IMR-90 (cell line): Measurements from ENCODE around the gene TCFL5. TPM values are rescaled to one million over a fixed set of nuclear protein-coding genes. Genes with fewer than 3 reads are reported as not detected.

ENCODE experiments used
- ATAC-seq: fragments of 200-7000 bp; cut with Tn5 transposase; 2 replicates; pipeline ENCODE4 v1.9.1; 2020; ENCODE audit warnings: low read depth, mild to moderate bottlenecking, moderate library complexity
- BruUV-seq: library from RNA; stranded (reverse); fragments of 400-500 nt; replicated peaks from 2 replicates; lab custom pipeline; 2021; lab: Mats Ljungman, UMichigan
- CTCF ChIA-PET: fragments of 300-600 bp; formaldehyde crosslinking; extraction: SDS; loops from one replicate; lab custom pipeline; 2021; ENCODE audit warnings: antibody characterized with exemption; lab: Yijun Ruan, JAX
- POLR2A ChIA-PET: fragments of 300-600 bp; sonication (Branson Sonifier 250); formaldehyde crosslinking; loops from one replicate; lab custom pipeline; 2022; ENCODE audit warnings: antibody characterized with exemption; ENCODE audit not compliant: unreplicated experiment; lab: Charles Lee
- DNase-seq: peaks from one replicate; pipeline ENCODE4 v3.0.0; 2013
- H2AFZ ChIP-seq: replicated peaks from 2 replicates; pipeline ENCODE3; 2013; ENCODE audit warnings: low read length, mild to moderate bottlenecking; ENCODE audit not compliant: poor library complexity
- H2AK5ac ChIP-seq: 2 replicates; pipeline ENCODE4 v1.6.1; 2013; ENCODE audit warnings: low read depth, low read length, inconsistent platforms
- H2AK9ac ChIP-seq: replicated peaks from 2 replicates; pipeline ENCODE3; 2013; ENCODE audit warnings: mild to moderate bottlenecking, low read depth, low read length, moderate library complexity; ENCODE audit not compliant: poor library complexity
- H2BK120ac ChIP-seq: 2 replicates; pipeline ENCODE4 v1.6.1; 2013; ENCODE audit warnings: low read depth, low read length, inconsistent platforms
- H2BK15ac ChIP-seq: 3 replicates; pipeline ENCODE4 v1.6.1; 2013; ENCODE audit warnings: low read depth, low read length, inconsistent platforms
- H2BK20ac ChIP-seq: 2 replicates; pipeline ENCODE4 v1.6.1; 2013; ENCODE audit warnings: low read depth, mild to moderate bottlenecking, inconsistent platforms, low read length, moderate library complexity
- H2BK5ac ChIP-seq: 2 replicates; pipeline ENCODE4 v1.6.1; 2013; ENCODE audit warnings: mild to moderate bottlenecking, low read depth, low read length, inconsistent platforms; ENCODE audit not compliant: poor library complexity, severe bottlenecking
- H3K14ac ChIP-seq: replicated peaks from 2 replicates; pipeline ENCODE4 v1.6.1; 2013; ENCODE audit warnings: low read depth, low read length, inconsistent platforms
- H3K18ac ChIP-seq: 2 replicates; pipeline ENCODE4 v1.6.1; 2013; ENCODE audit warnings: low read depth, low read length, control low read depth
- H3K23ac ChIP-seq: 2 replicates; pipeline ENCODE4 v1.6.1; 2013; ENCODE audit warnings: low read depth, low read length, inconsistent platforms
- H3K27ac ChIP-seq: 2 replicates; pipeline ENCODE4 v1.5.1; 2013; ENCODE audit warnings: mild to moderate bottlenecking, control low read depth, low read length; ENCODE audit not compliant: insufficient read depth
- H3K27me3 ChIP-seq: 2 replicates; pipeline ENCODE4 v1.6.1; 2013; ENCODE audit warnings: low read length; ENCODE audit not compliant: control insufficient read depth, insufficient read depth
- H3K36me3 ChIP-seq: 2 replicates; pipeline ENCODE4 v1.6.1; 2013; ENCODE audit warnings: low read length, mixed read lengths; ENCODE audit not compliant: control insufficient read depth, insufficient read depth
- H3K4ac ChIP-seq: 2 replicates; pipeline ENCODE4 v1.6.1; 2013; ENCODE audit warnings: low read depth, low read length, inconsistent platforms
- H3K4me1 ChIP-seq: 2 replicates; pipeline ENCODE4 v1.6.1; 2013; ENCODE audit warnings: low read length, mixed read lengths; ENCODE audit not compliant: control insufficient read depth, insufficient read depth
- H3K4me2 ChIP-seq: 2 replicates; pipeline ENCODE4 v1.6.1; 2013; ENCODE audit warnings: low read depth, mild to moderate bottlenecking, control low read depth, low read length, moderate library complexity
- H3K4me3 ChIP-seq: 2 replicates; pipeline ENCODE4 v1.5.1; 2013; ENCODE audit warnings: low read depth, mild to moderate bottlenecking, control low read depth, low read length, moderate library complexity; ENCODE audit not compliant: insufficient read depth
- H3K56ac ChIP-seq: 2 replicates; pipeline ENCODE4 v1.6.1; 2013; ENCODE audit warnings: low read length, inconsistent platforms; ENCODE audit not compliant: insufficient read depth; ENCODE audit errors: extremely low read depth
- H3K79me1 ChIP-seq, 2 experiments: 2 replicates each; pipeline ENCODE4 v1.6.1; 2013; ENCODE audit warnings: low read length in 2 of 2, inconsistent platforms in 1 of 2, low read depth in 1 of 2
- H3K9ac ChIP-seq: 2 replicates; pipeline ENCODE4 v1.6.1; 2013; ENCODE audit warnings: low read depth, low read length, control low read depth
- H3K9me1 ChIP-seq: 2 replicates; pipeline ENCODE4 v1.6.1; 2013; ENCODE audit warnings: low read length, inconsistent platforms; ENCODE audit not compliant: insufficient read depth
- H3K9me3 ChIP-seq: 2 replicates; pipeline ENCODE4 v1.6.1; 2013; ENCODE audit warnings: low read length; ENCODE audit not compliant: control insufficient read depth, insufficient read depth
- H4K20me1 ChIP-seq: 2 replicates; pipeline ENCODE4 v1.6.1; 2013; ENCODE audit warnings: low read length, inconsistent platforms; ENCODE audit not compliant: insufficient read depth
- H4K5ac ChIP-seq: 2 replicates; pipeline ENCODE4 v1.6.1; 2013; ENCODE audit warnings: mild to moderate bottlenecking, low read depth, low read length, control low read depth
- H4K8ac ChIP-seq, 2 experiments: 2 replicates each; pipeline ENCODE4 v1.6.1; 2013; ENCODE audit warnings: low read depth in 2 of 2, low read length in 2 of 2, control low read depth in 1 of 2, inconsistent platforms in 1 of 2
- H4K91ac ChIP-seq: 2 replicates; pipeline ENCODE4 v1.6.1; 2013; ENCODE audit warnings: low read depth, low read length, inconsistent platforms; ENCODE audit not compliant: insufficient read depth
- BHLHE40 ChIP-seq: fragments of 150-350 bp; IDR thresholded peaks from 2 replicates; pipeline ENCODE4 v1.6.1; 2016; ENCODE audit warnings: mild to moderate bottlenecking, low read depth, low read length
- CEBPB ChIP-seq: IDR thresholded peaks from 2 replicates; pipeline ENCODE4 v1.6.1; 2012; ENCODE audit warnings: low read depth, low read length, improper control_type of control experiment
- CHD1 ChIP-seq: IDR thresholded peaks from 2 replicates; pipeline ENCODE4 v1.6.1; 2012; ENCODE audit warnings: low read depth, low read length, improper control_type of control experiment
- CTCF ChIP-seq: conservative IDR thresholded peaks from 2 replicates; pipeline ENCODE4 v1.5.1; 2012; ENCODE audit warnings: mild to moderate bottlenecking, low read depth, low read length, improper control_type of control experiment
- ELK1 ChIP-seq: fragments of 150-350 bp; IDR thresholded peaks from 2 replicates; pipeline ENCODE4 v1.6.1; 2016; ENCODE audit warnings: low read depth, mild to moderate bottlenecking, low read length, moderate library complexity, borderline replicate concordance
- MAFK ChIP-seq: IDR thresholded peaks from 2 replicates; pipeline ENCODE4 v1.6.1; 2012; ENCODE audit warnings: low read depth, low read length, improper control_type of control experiment
- MAZ ChIP-seq: IDR thresholded peaks from 2 replicates; pipeline ENCODE4 v1.6.1; 2012; ENCODE audit warnings: low read depth, mild to moderate bottlenecking, low read length, improper control_type of control experiment, moderate library complexity, borderline replicate concordance
- MXI1 ChIP-seq: IDR thresholded peaks from 2 replicates; pipeline ENCODE4 v1.6.1; 2012; ENCODE audit warnings: low read depth, mild to moderate bottlenecking, low read length, moderate library complexity, borderline replicate concordance
- NFE2L2 ChIP-seq: fragments of 150-350 bp; IDR thresholded peaks from 2 replicates; pipeline ENCODE4 v1.6.1; 2016; ENCODE audit warnings: low read depth, mild to moderate bottlenecking, low read length
- POLR2A ChIP-seq: IDR thresholded peaks from 2 replicates; pipeline ENCODE4 v1.6.1; 2012; ENCODE audit warnings: mild to moderate bottlenecking, low read depth, low read length
- RAD21 ChIP-seq: IDR thresholded peaks from 2 replicates; pipeline ENCODE4 v1.6.1; 2012; ENCODE audit warnings: low read length, improper control_type of control experiment
- RCOR1 ChIP-seq: IDR thresholded peaks from 2 replicates; pipeline ENCODE4 v1.6.1; 2012; ENCODE audit warnings: mild to moderate bottlenecking, low read length, improper control_type of control experiment; ENCODE audit not compliant: insufficient replicate concordance
- SMC3 ChIP-seq: fragments of 150-350 bp; IDR thresholded peaks from 2 replicates; pipeline ENCODE4 v1.6.1; 2016; ENCODE audit warnings: low read depth, mild to moderate bottlenecking, antibody characterized with exemption, low read length, moderate library complexity
- USF2 ChIP-seq: fragments of 150-350 bp; IDR thresholded peaks from 2 replicates; pipeline ENCODE4 v1.6.1; 2017; ENCODE audit warnings: mild to moderate bottlenecking, antibody characterized with exemption, low read length, low read depth
- WGBS, 2 experiments: methylation state at CpG; one replicate each; pipeline versions ENCODE4 v1.1.5 to v1.1.7; 2013; ENCODE audit warnings: missing lambda C conversion rate in 2 of 2; ENCODE audit not compliant: insufficient read length in 1 of 2; ENCODE audit errors: extremely low coverage in 2 of 2; 5-methylcytosine and 5-hydroxymethylcytosine counted together
- dilution Hi-C: fragments of 300-500 bp; cut with HindIII; formaldehyde crosslinking; loops from one replicate; pipeline ENCODE4 v1.14.3; 2018; ENCODE audit warnings: low sequenced_read_pairs; ENCODE audit not compliant: unreplicated experiment
- in situ Hi-C: fragments of 300-500 bp; cut with MboI; formaldehyde crosslinking; loops from 3 replicates; pipeline ENCODE4 v1.14.3; 2019; ENCODE audit warnings: low sequenced_read_pairs, inconsistent platforms, mixed read lengths
- intact Hi-C: fragments of 100-400 bp; cut with micrococcal nuclease; formaldehyde crosslinking; loops from 2 replicates; pipeline ENCODE4 v1.10.0; 2022
- polyA plus RNA-seq, 3 experiments: library from polyadenylated mRNA; depleted of rRNA; stranded (reverse); fragments of >200 nt; gene quantifications; 2 replicates each; pipeline ENCODE4 v1.2.3, GENCODE V29; 2012; ENCODE audit warnings: low replicate concordance in 1 of 3
- total RNA-seq: library from RNA; depleted of rRNA; stranded (reverse); fragments of >200 nt; gene quantifications from 2 replicates; pipeline ENCODE4 v1.2.3, GENCODE V29; 2012

The TCFL5 gene
- total and polyA plus RNA-seq, 2 of the 4 experiments (the other 2 are of a cell fraction) = 6.0 to 8.2 TPM

GRCh38 chr20:62841705-62842212, 19.9 kb downstream of the TCFL5 start:
- Histone ChIP-seq H3K9me1 (no peaks in the 10 kb centered on the region), H2BK15ac (no peak overlapping the region), H3K14ac (no peak overlapping the region), H3K9me3 (no peaks in the 10 kb centered on the region), H2AFZ (no peak overlapping the region), H3K27me3 (no peaks in the 10 kb centered on the region), H2BK20ac (no peak overlapping the region), H4K91ac (no peak overlapping the region), H3K23ac (no peak overlapping the region), H2AK9ac (no peak overlapping the region), H4K8ac (no peak overlapping the region), H2BK120ac (no peak overlapping the region), H2BK5ac (no peak overlapping the region), H3K36me3 (peaks cover 5% of the 10 kb centered on the region; the same call in 1 of the 2 replicates), H4K20me1 (no peaks in the 10 kb centered on the region), H3K18ac (no peak overlapping the region), H3K4me2 (no peak overlapping the region), H4K5ac (no peak overlapping the region), H2AK5ac (no peak overlapping the region), H3K4me3 (no peak overlapping the region), H3K56ac (no peak overlapping the region), H3K79me1 (no peaks in the 10 kb centered on the region; a peak in 1 of 4 replicates), H3K4me1 (0 out of 2 replicates have a peak, but pooled peaks cover 2% of the 10 kb centered on the region), H3K27ac (no peak overlapping the region), H3K9ac (no peak overlapping the region), H3K4ac (no peak overlapping the region)
- DNase-seq (no peak), ATAC-seq (no peak)
- in situ Hi-C loops (no loop called here), intact Hi-C loops (no loop called here), dilution Hi-C loops (no loop called here)
- BruUV-seq = no TSS peak
- TF ChIP-seq NFE2L2 (no peak), ELK1 (no peak), CEBPB (no peak), CHD1 (no peak), SMC3 (no peak), CTCF (no peak), BHLHE40 (no peak), RCOR1 (no peak), MAFK (no peak), POLR2A (no peak), MXI1 (no peak), RAD21 (no peak), MAZ (no peak), USF2 (no peak)
- ChIA-PET CTCF (no interaction called here), POLR2A (no interaction called here)
- 75% methylated on average over 14 of the region's 16 CpGs; no CpG with 5 or more reads in 1 of the 2 experiments for WGBS, 2 experiments
